SK-N-DZ (cell line): Measurements from ENCODE around the gene ICAM5. TPM values are rescaled to one million over a fixed set of nuclear protein-coding genes. Genes with fewer than 3 reads are reported as not detected.
A peak's percentile ranks its signal among the peaks of the same experiment; 100 is the strongest.
"Not testable (repeated sequence)": the region's sequence is repeated elsewhere in the genome, so short reads cannot be mapped to it uniquely, and the experiment has no call there.

Source experiments
- DNase-seq: peaks from one replicate; pipeline ENCODE4 v3.0.0-alpha.2; 2015; ENCODE audit warnings: low spot score
- polyA plus RNA-seq, 2 experiments: library from polyadenylated mRNA; depleted of rRNA; stranded (reverse); fragments of >200 nt; gene quantifications; 2 replicates each; pipeline ENCODE4 v1.2.3, GENCODE V29; 2014

ICAM5 gene
- 1.6 and 4.8 TPM in 2 replicates for polyA plus RNA-seq (2014; cell fraction: cytosol; rRNA removed)
- polyA plus RNA-seq (2014; cell fraction: nucleus; rRNA removed): 7.7 and 13.4 TPM in 2 replicates

- no peak for DNase-seq
These were observed at the start of gene ICAM5 for GRCh38 chr19:10289836-10290356. ICAM5 (plus strand) TSS chr19:10289952; CDS start chr19:10290044, 92 bp downstream.

- DNase-seq: not testable (repeated sequence)
These were observed 47.8 kb upstream of the ICAM5 start for GRCh38 chr19:10241826-10242449.

GRCh38 chr19:10243606-10244005, 46.1 kb upstream of the ICAM5 start:
- no peak for DNase-seq

GRCh38 chr19:10245189-10245939, 44.4 kb upstream of the ICAM5 start:
- DNase-seq: no peak

- DNase-seq: no peak
These were observed 43.2 kb upstream of the ICAM5 start for GRCh38 chr19:10246511-10246910.

- DNase-seq: peak; percentile 99
These were observed 37.7 kb upstream of the ICAM5 start, which contains the start of gene MRPL4 for GRCh38 chr19:10251792-10252694. MRPL4 (plus strand) TSS chr19:10252214; CDS start chr19:10252254, 40 bp downstream.

GRCh38 chr19:10252707-10253106, 37.0 kb upstream of the ICAM5 start:
- DNase-seq: no peak

- DNase-seq: no peak
These were observed 35.5 kb upstream of the ICAM5 start for GRCh38 chr19:10254244-10254643.

- no peak for DNase-seq
These were observed 34.4 kb upstream of the ICAM5 start for GRCh38 chr19:10255358-10255757.

- DNase-seq: no peak
These were observed 33.2 kb upstream of the ICAM5 start for GRCh38 chr19:10256551-10256950.

- DNase-seq: no peak
These were observed 32.7 kb upstream of the ICAM5 start for GRCh38 chr19:10256970-10257615.

GRCh38 chr19:10258080-10258710, 31.6 kb upstream of the ICAM5 start:
- no peak for DNase-seq

- peak; percentile 88 for DNase-seq
These were observed 30.4 kb upstream of the ICAM5 start for GRCh38 chr19:10259162-10259905.

GRCh38 chr19:10260141-10260584, 29.6 kb upstream of the ICAM5 start:
- DNase-seq: no peak

- no peak for DNase-seq
These were observed 27.0 kb upstream of the ICAM5 start for GRCh38 chr19:10262771-10263170.

- DNase-seq: no peak
These were observed 23.0 kb upstream of the ICAM5 start for GRCh38 chr19:10266706-10267105.

- DNase-seq: no peak
These were observed 21.7 kb upstream of the ICAM5 start for GRCh38 chr19:10268071-10268470.

GRCh38 chr19:10269333-10270179, 20.2 kb upstream of the ICAM5 start:
- DNase-seq: peak; percentile 60

GRCh38 chr19:10270180-10270615, 19.6 kb upstream of the ICAM5 start:
- no peak for DNase-seq
